GM10248 (cell line): ENCODE measurements around the gene GRM8.

ENCODE experiments used
- CTCF ChIA-PET: fragments of 300-600 bp; sonication (Branson Sonifier 250); formaldehyde crosslinking; extraction: SDS; loops from one replicate; lab custom pipeline; 2021; ENCODE audit warnings: antibody characterized with exemption; lab: Yijun Ruan, JAX
- POLR2A ChIA-PET: fragments of 350-650 bp; sonication (Branson Sonifier 250); formaldehyde crosslinking; extraction: SDS; loops from one replicate; lab custom pipeline; 2020; ENCODE audit warnings: antibody characterized with exemption; lab: Yijun Ruan, JAX
- DNase-seq: peaks from one replicate; pipeline ENCODE4 v3.0.0; 2012; ENCODE audit errors: extremely low spot score
- CTCF ChIP-seq: IDR thresholded peaks from 2 replicates; pipeline ENCODE4 v1.5.1; 2012; ENCODE audit warnings: mild to moderate bottlenecking, low read depth; ENCODE audit errors: extremely low read depth, missing control alignments, control extremely low read depth

Gene GRM8

GRCh38 chr7:127194571-127194970 is 58.2 kb downstream of the GRM8 start:
- POLR2A ChIA-PET, result no interaction called here
- CTCF ChIA-PET, result interaction anchor here (1.3 to 1.7 kb wide), 2 partner anchors 10 to 20 kb away, joined by 4 read pairs; no protein-coding TSS in a partner anchor
- DNase-seq, result no peak
- TF ChIP-seq CTCF, result no peak

- ChIA-PET POLR2A (no interaction called here), CTCF (interaction anchor here (1.6 kb wide), 2 partner anchors 9 to 11 kb away, joined by 3 to 4 read pairs; no protein-coding TSS in a partner anchor)
- DNase-seq, result no peak
- TF ChIP-seq CTCF, result no peak
Observed at GRCh38 chr7:127189886-127190285, 62.9 kb downstream of the GRM8 start.

- no peak for DNase-seq
- no peak for TF ChIP-seq CTCF
- POLR2A ChIA-PET, result no interaction called here
- CTCF ChIA-PET, result interaction anchor here (1.3 to 1.6 kb wide), 2 partner anchors 9 to 11 kb away, joined by 3 to 4 read pairs; no protein-coding TSS in a partner anchor
Observed at GRCh38 chr7:127189074-127189473, 63.7 kb downstream of the GRM8 start.

- no peak for DNase-seq
- ChIA-PET CTCF (no interaction called here), POLR2A (no interaction called here)
- TF ChIP-seq CTCF, result no peak
Observed at GRCh38 chr7:127187740-127188139, 65.0 kb downstream of the GRM8 start.

- CTCF ChIA-PET, result no interaction called here
- no peak for DNase-seq
- POLR2A ChIA-PET, result no interaction called here
- no peak for TF ChIP-seq CTCF
Observed at GRCh38 chr7:127186686-127187085, 66.1 kb downstream of the GRM8 start.

GRCh38 chr7:127177156-127177555 is 75.6 kb downstream of the GRM8 start:
- POLR2A ChIA-PET, result no interaction called here
- no peak for DNase-seq

More at GRCh38 chr7:127177156-127177555, 75.6 kb downstream of the GRM8 start:
- CTCF ChIA-PET, result interaction anchor here (0.9 kb wide), 1 partner anchor 9 kb away, joined by 3 read pairs; no protein-coding TSS in a partner anchor
- no peak for TF ChIP-seq CTCF
